Activated CD4-positive, alpha-beta T cell treated with anti-CD3 and anti-CD28 coated beads for 36 hours (primary cell): Measurements from ENCODE around the gene SREK1. TPM values are rescaled to one million over a fixed set of nuclear protein-coding genes. Genes with fewer than 3 reads are reported as not detected.
A peak's percentile ranks its signal among the peaks of the same experiment; 100 is the strongest.
"Not testable (repeated sequence)": the region's sequence is repeated elsewhere in the genome, so short reads cannot be mapped to it uniquely, and the experiment has no call there.

Source experiments
- ATAC-seq: fragments of 200-7000 bp; cut with Tn5 transposase; one replicate; pipeline ENCODE4 v1.10.0; 2021; ENCODE audit warnings: mild to moderate bottlenecking, moderate library complexity
- CTCF ChIA-PET: fragments of 350-600 bp; sonication (Branson Sonifier 250); formaldehyde crosslinking; loops from one replicate; lab custom pipeline; 2021; ENCODE audit warnings: antibody characterized with exemption; lab: Charles Lee
- POLR2A ChIA-PET: fragments of 350-600 bp; sonication (Branson Sonifier 250); formaldehyde crosslinking; loops from one replicate; lab custom pipeline; 2021; ENCODE audit warnings: antibody characterized with exemption, inconsistent platforms; lab: Charles Lee
- DNase-seq: peaks from one replicate; pipeline ENCODE4 v3.0.0-alpha.2; 2020
- H3K27ac Mint-ChIP-seq: one replicate; pipeline ENCODE4 v1.8.0; 2021; ENCODE audit warnings: mixed read lengths
- H3K27me3 Mint-ChIP-seq: one replicate; pipeline ENCODE4 v1.8.0; 2021; ENCODE audit warnings: mixed read lengths
- H3K36me3 Mint-ChIP-seq: one replicate; pipeline ENCODE4 v1.8.0; 2021; ENCODE audit warnings: low read depth, mixed read lengths
- H3K4me1 Mint-ChIP-seq: one replicate; pipeline ENCODE4 v1.8.0; 2021; ENCODE audit warnings: mixed read lengths
- H3K4me3 Mint-ChIP-seq: one replicate; pipeline ENCODE4 v1.8.0; 2021; ENCODE audit warnings: mild to moderate bottlenecking, moderate library complexity, mixed read lengths
- H3K9me3 Mint-ChIP-seq: one replicate; pipeline ENCODE4 v1.8.0; 2021; ENCODE audit warnings: low read depth, mixed read lengths
- intact Hi-C, 2 experiments: fragments of 100-400 bp; cut with DNase I in 1 of 2; cut with micrococcal nuclease in 1 of 2; formaldehyde crosslinking; loops; one replicate each; pipeline versions ENCODE4 v1.14.2 to v1.15.1; 2022 to 2024; cut with DNase I, micrococcal nuclease
- total RNA-seq, 2 experiments: library from RNA; stranded (reverse); gene quantifications; one replicate each; pipeline ENCODE4 v1.2.3, GENCODE V29; 2021

Gene SREK1, protein sequence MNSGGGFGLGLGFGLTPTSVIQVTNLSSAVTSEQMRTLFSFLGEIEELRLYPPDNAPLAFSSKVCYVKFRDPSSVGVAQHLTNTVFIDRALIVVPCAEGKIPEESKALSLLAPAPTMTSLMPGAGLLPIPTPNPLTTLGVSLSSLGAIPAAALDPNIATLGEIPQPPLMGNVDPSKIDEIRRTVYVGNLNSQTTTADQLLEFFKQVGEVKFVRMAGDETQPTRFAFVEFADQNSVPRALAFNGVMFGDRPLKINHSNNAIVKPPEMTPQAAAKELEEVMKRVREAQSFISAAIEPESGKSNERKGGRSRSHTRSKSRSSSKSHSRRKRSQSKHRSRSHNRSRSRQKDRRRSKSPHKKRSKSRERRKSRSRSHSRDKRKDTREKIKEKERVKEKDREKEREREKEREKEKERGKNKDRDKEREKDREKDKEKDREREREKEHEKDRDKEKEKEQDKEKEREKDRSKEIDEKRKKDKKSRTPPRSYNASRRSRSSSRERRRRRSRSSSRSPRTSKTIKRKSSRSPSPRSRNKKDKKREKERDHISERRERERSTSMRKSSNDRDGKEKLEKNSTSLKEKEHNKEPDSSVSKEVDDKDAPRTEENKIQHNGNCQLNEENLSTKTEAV
- 10 to 100 TPM; 56.1 to 61.3 TPM for total RNA-seq

GRCh38 chr5:66144074-66144833 is at the start of gene SREK1:
SREK1 (plus strand) TSS chr5:66144300; CDS start chr5:66144377, 77 bp downstream.
- intact Hi-C loops: loop anchor here (1.0 to 10.0 kb wide), 13 partner anchors 25 to 1377 kb away; partner anchors contain the start of genes CENPK (in 2 of the 2), PPWD1 (in 2 of the 2), TRIM23 (in 2 of the 2) and CWC27 (in 1 of the 2)
- ChIA-PET POLR2A (interaction anchor here (0.6 to 1.2 kb wide), 4 partner anchors 13 to 519 kb away, joined by 3 to 7 read pairs (median 4); no protein-coding TSS in a partner anchor), CTCF (interaction anchor here (0.6 to 1.3 kb wide), 4 partner anchors 24 to 328 kb away, joined by 3 to 4 read pairs (median 3); no protein-coding TSS in a partner anchor)
- H3K27ac Mint-ChIP-seq: peak within 1 kb of the TSS; percentile 99
- peak; percentile 90 for ATAC-seq
- peaks cover 16% of the 10 kb centered on the region for H3K36me3 Mint-ChIP-seq
- peaks cover 39% of the 10 kb centered on the region for H3K4me1 Mint-ChIP-seq
- no peaks in the 10 kb centered on the region for H3K9me3 Mint-ChIP-seq
- no peaks in the 10 kb centered on the region for H3K27me3 Mint-ChIP-seq
- peak; percentile 95 for DNase-seq
- H3K4me3 Mint-ChIP-seq: peak within 1 kb of the TSS; percentile 96

- ATAC-seq: no peak
- H3K27me3 Mint-ChIP-seq: peaks cover 2% of the 10 kb centered on the region
- CTCF ChIA-PET: interaction anchor here (0.7 kb wide), 1 partner anchor 99 kb away, joined by 3 read pairs; no protein-coding TSS in a partner anchor
- DNase-seq: no peak
- intact Hi-C loops: no loop called here
- peaks cover 31% of the 10 kb centered on the region for H3K9me3 Mint-ChIP-seq
- H3K4me3 Mint-ChIP-seq: no peak overlapping the region
- no peak overlapping the region for H3K27ac Mint-ChIP-seq
- H3K4me1 Mint-ChIP-seq: no peaks in the 10 kb centered on the region
- H3K36me3 Mint-ChIP-seq: peaks cover 7% of the 10 kb centered on the region
- POLR2A ChIA-PET: no interaction called here
These were observed 43.2 kb upstream of the SREK1 start for GRCh38 chr5:66100851-66101250.

DNA sequence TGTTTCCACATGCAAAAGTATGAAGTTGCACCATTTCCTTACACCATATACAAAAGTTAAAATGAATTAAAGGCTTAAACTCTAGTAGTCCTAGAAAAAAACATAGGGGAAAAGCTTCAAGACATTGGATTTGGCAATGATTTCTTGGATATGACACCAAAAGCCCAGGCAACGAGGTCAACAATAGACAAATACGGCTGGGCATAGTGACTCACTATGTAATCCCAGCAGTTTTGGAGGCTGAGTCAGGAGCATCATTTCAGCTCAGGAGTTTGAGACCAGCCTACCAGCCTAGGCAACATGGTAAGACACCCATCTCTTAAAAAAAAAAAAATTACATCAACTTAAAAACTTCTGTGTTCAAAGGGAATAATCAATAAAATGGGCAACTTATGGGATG is 30.9 kb upstream of the SREK1 start:
- DNase-seq: no peak
- H3K4me1 Mint-ChIP-seq: no peaks in the 10 kb centered on the region
- intact Hi-C loops: no loop called here
- POLR2A ChIA-PET: no interaction called here
- CTCF ChIA-PET: no interaction called here
- peaks cover 3% of the 10 kb centered on the region for H3K36me3 Mint-ChIP-seq
- no peak for ATAC-seq
- no peak overlapping the region for H3K27ac Mint-ChIP-seq
- H3K27me3 Mint-ChIP-seq: no peaks in the 10 kb centered on the region
- H3K9me3 Mint-ChIP-seq: peaks cover 27% of the 10 kb centered on the region
- H3K4me3 Mint-ChIP-seq: no peak overlapping the region

GRCh38 chr5:66118304-66118703 is 25.8 kb upstream of the SREK1 start:
- Mint-ChIP-seq H3K4me1 (peaks cover 4% of the 10 kb centered on the region), H3K4me3 (no peak overlapping the region), H3K27me3 (no peaks in the 10 kb centered on the region), H3K27ac (no peak overlapping the region), H3K36me3 (no peaks in the 10 kb centered on the region), H3K9me3 (peaks cover 5% of the 10 kb centered on the region)
- DNase-seq (no peak), ATAC-seq (no peak)
- intact Hi-C loops: no loop called here
- ChIA-PET POLR2A (no interaction called here), CTCF (no interaction called here)

DNA sequence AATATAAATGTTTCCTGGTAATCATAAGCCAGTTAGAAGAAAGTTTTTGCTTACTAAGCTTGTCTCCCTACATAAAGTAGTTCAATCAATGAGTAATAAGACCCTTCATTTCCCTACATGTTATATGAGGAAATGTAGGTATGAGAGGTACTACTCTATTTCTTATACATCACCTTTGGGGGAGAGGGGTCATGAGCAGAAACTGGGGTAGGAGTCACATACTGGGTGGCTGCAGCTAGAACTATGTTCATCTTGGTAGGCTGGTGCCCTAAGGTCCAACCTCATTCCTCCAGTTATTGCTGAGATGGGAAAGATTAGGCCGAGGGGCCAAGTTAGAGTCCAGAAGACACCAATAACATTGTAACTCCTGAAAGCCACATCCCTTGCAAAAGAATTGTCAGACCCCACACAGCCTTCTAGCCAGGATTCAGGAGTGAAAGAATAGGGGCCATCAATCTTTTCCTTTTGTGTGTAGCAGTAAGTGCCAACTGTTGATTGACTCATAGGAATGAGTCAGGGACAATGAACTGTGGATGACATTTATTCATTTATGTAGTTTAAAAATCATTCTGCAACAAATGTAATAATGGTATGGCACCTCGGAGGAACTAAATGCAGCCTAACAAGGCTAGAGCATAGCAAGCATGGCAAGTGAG is 21.6 kb upstream of the SREK1 start:
- ChIA-PET POLR2A (no interaction called here), CTCF (no interaction called here)
- Mint-ChIP-seq H3K27me3 (no peaks in the 10 kb centered on the region), H3K36me3 (no peaks in the 10 kb centered on the region), H3K9me3 (no peaks in the 10 kb centered on the region), H3K4me3 (no peak overlapping the region), H3K27ac (no peak overlapping the region), H3K4me1 (peaks cover 4% of the 10 kb centered on the region)
- DNase-seq (no peak), ATAC-seq (peak; percentile 82)
- intact Hi-C loops: loop anchor here in 1 of 2 experiments (1.0 kb wide), 1 partner anchor 120 kb away; no protein-coding TSS in a partner anchor

GRCh38 chr5:66129144-66129543 is 15.0 kb upstream of the SREK1 start:
- no peaks in the 10 kb centered on the region for H3K4me1 Mint-ChIP-seq
- intact Hi-C loops: no loop called here
- no peaks in the 10 kb centered on the region for H3K36me3 Mint-ChIP-seq
- ATAC-seq (no peak), DNase-seq (no peak)
- no peak overlapping the region for H3K27ac Mint-ChIP-seq
- peaks cover 7% of the 10 kb centered on the region for H3K9me3 Mint-ChIP-seq
- no peak overlapping the region for H3K4me3 Mint-ChIP-seq
- H3K27me3 Mint-ChIP-seq: no peaks in the 10 kb centered on the region
- ChIA-PET CTCF (interaction anchor here (1.1 kb wide), 1 partner anchor 12 kb away, joined by 3 read pairs; no protein-coding TSS in a partner anchor), POLR2A (no interaction called here)

GRCh38 chr5:66130493-66130892 is 13.6 kb upstream of the SREK1 start:
- CTCF ChIA-PET: no interaction called here
- Mint-ChIP-seq H3K27ac (no peak overlapping the region), H3K4me1 (no peaks in the 10 kb centered on the region), H3K4me3 (no peak overlapping the region), H3K36me3 (no peaks in the 10 kb centered on the region), H3K27me3 (no peaks in the 10 kb centered on the region), H3K9me3 (peaks cover 7% of the 10 kb centered on the region)
- POLR2A ChIA-PET: no interaction called here
- no peak for DNase-seq
- no peak for ATAC-seq
- intact Hi-C loops: no loop called here

GRCh38 chr5:66134407-66134861 is 9.7 kb upstream of the SREK1 start:
- intact Hi-C loops: no loop called here
- H3K27ac Mint-ChIP-seq: no peak overlapping the region
- DNase-seq (no peak), ATAC-seq (no peak)
- H3K9me3 Mint-ChIP-seq: peaks cover 5% of the 10 kb centered on the region
- H3K36me3 Mint-ChIP-seq: no peaks in the 10 kb centered on the region
- POLR2A ChIA-PET: no interaction called here
- CTCF ChIA-PET: no interaction called here
- H3K27me3 Mint-ChIP-seq: no peaks in the 10 kb centered on the region
- H3K4me3 Mint-ChIP-seq: no peak overlapping the region
- H3K4me1 Mint-ChIP-seq: peaks cover 12% of the 10 kb centered on the region

DNA sequence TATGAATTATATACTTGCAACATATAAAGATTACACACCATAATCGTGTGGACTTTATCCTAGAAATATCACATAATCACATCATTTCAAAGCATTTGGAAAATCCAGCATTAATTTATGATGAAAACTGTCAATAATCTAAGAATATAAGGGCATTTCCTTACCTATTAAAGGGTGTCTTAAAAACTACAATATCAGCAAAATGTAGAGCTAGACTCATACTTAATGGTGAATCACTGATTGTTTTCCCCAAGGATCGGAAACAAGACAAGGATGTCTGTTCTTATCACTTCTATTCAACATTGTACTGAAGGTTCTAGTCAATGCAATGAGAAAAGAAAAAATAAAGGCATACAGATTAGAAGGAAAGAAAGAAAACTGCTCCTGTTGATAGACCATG is 8.0 kb upstream of the SREK1 start:
- Mint-ChIP-seq H3K27ac (no peak overlapping the region), H3K36me3 (no peaks in the 10 kb centered on the region), H3K9me3 (no peaks in the 10 kb centered on the region), H3K4me3 (no peak overlapping the region), H3K27me3 (no peaks in the 10 kb centered on the region), H3K4me1 (peaks cover 23% of the 10 kb centered on the region)
- DNase-seq (no peak), ATAC-seq (no peak)
- POLR2A ChIA-PET: no interaction called here
- intact Hi-C loops: no loop called here
- CTCF ChIA-PET: no interaction called here

DNA sequence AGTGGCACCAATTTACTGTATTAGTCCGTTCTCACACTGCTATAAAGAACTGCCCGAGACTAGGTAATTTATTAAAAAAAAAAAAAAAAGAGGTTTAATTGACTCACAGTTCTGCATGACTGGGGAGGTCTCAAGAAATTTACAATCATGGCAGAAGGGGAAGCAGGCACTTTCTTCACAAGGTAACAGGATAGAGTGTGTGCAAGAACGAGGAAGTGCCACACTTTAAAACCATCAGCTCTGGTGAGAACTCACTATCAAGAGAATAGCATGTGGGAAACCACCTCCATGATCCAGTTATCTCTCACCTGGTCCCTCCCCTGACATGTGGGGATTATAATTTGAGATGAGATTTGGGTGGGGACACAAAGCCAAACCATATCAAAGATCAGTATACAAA is 7.2 kb upstream of the SREK1 start:
- DNase-seq, H3K36me3 Mint-ChIP-seq, H3K9me3 Mint-ChIP-seq, H3K27ac Mint-ChIP-seq, CTCF ChIA-PET, POLR2A ChIA-PET, ATAC-seq, H3K27me3 Mint-ChIP-seq, H3K4me3 Mint-ChIP-seq, intact Hi-C loops: not testable (repeated sequence)
- H3K4me1 Mint-ChIP-seq: peaks cover 23% of the 10 kb centered on the region
